ENCODE measurements around the gene TAF4. TPM values are rescaled to one million over a fixed set of nuclear protein-coding genes. Genes with fewer than 3 reads are reported as not detected.

Gene TAF4
- total and polyA plus RNA-seq, 2 of the 13 experiments (the other 11 are each of a cell fraction or from before 2014, with no cell fraction given) = 5.9 to 12.0 TPM

GRCh38 chr20:61976644-61977418 is 88.8 kb downstream of the TAF4 start:
- Histone ChIP-seq H3K4me1 (ENCODE audit: insufficient read depth, low read length) (0 out of 2 replicates have a peak, but pooled peaks cover 6% of the 10 kb centered on the region), H3K27me3 (ENCODE audit: control insufficient read depth in 1 of 2, insufficient read depth in 2 of 2, low read length in 2 of 2) (no peaks in the 10 kb centered on the region), H3K4me2 (ENCODE audit: low read depth, low read length) (no peak overlapping the region), H3K36me3 (replicated peaks in 1 of 2; ENCODE audit: control insufficient read depth in 1 of 2, insufficient read depth in 2 of 2, low read length in 2 of 2) (peaks cover 36 to 56% of the 10 kb centered on the region in 2 experiments), H3K9ac (ENCODE audit: insufficient read depth, low read depth, low read length) (no peak overlapping the region), H3K4me3 (replicated peaks in 1 of 3; ENCODE audit: insufficient read depth in 1 of 3, low read depth in 2 of 3, low read length in 3 of 3) (no peak overlapping the region), H3K9me3 (ENCODE audit: low read length) (no peaks in the 10 kb centered on the region), H4K20me1 (ENCODE audit: insufficient read depth, low read length) (peaks cover 17% of the 10 kb centered on the region; the same call in 1 of the 2 replicates), H3K79me2 (ENCODE audit: insufficient read depth, low read length) (no peaks in the 10 kb centered on the region), H2AFZ (ENCODE audit: low read length) (no peak overlapping the region), H3K27ac (ENCODE audit: extremely low read length, insufficient read depth, low read length) (no peak overlapping the region)
- intact Hi-C loops (cut with micrococcal nuclease; ENCODE audit: unreplicated experiment) (no loop called here), in situ Hi-C loops (cut with HindIII; ENCODE audit: extremely low pct_ligation_motif_present, low pct_unique_long_range_greater_than_20kb) (no loop called here)
- CTCF ChIA-PET (ENCODE audit: low intra/inter-chr PET ratio, low total read pairs) = no interaction called here
- no TSS peak for BruUV-seq (replicated peaks)
- ATAC-seq = peak; percentile 6
- FAIRE-seq = no peak
- no peak for DNase-seq (ENCODE audit: low spot score)
- POLR2A ChIA-PET = no interaction called here
- TF ChIP-seq, protein P1, sequence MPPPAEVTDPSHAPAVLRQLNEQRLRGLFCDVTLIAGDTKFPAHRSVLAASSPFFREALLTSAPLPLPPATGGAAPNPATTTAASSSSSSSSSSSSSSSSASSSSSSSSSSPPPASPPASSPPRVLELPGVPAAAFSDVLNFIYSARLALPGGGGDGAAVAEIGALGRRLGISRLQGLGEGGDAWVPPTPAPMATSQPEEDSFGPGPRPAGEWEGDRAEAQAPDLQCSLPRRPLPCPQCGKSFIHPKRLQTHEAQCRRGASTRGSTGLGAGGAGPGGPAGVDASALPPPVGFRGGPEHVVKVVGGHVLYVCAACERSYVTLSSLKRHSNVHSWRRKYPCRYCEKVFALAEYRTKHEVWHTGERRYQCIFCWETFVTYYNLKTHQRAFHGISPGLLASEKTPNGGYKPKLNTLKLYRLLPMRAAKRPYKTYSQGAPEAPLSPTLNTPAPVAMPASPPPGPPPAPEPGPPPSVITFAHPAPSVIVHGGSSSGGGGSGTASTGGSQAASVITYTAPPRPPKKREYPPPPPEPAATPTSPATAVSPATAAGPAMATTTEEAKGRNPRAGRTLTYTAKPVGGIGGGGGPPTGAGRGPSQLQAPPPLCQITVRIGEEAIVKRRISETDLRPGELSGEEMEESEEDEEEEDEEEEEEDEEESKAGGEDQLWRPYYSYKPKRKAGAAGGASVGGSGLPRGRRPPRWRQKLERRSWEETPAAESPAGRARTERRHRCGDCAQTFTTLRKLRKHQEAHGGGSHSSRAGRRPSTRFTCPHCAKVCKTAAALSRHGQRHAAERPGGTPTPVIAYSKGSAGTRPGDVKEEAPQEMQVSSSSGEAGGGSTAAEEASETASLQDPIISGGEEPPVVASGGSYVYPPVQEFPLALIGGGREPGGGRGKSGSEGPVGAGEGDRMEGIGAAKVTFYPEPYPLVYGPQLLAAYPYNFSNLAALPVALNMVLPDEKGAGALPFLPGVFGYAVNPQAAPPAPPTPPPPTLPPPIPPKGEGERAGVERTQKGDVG (CRISPR knock-in tag; IDR thresholded peaks at IDR 0.05; ENCODE audit: borderline replicate concordance) = no peak
- 0 out of 2 replicates have a peak, but pooled peaks have one; percentile 26 for TF ChIP-seq GABPA (IDR thresholded peaks at IDR 0.05; ENCODE audit: low read depth, low read length)
- TF ChIP-seq GABPA (CRISPR knock-in tag; IDR thresholded peaks at IDR 0.05; ENCODE audit: low read depth) = no peak
- TF ChIP-seq AGO2 (optimal IDR thresholded peaks at IDR 0.05; ENCODE audit: low read depth, low read length) = peak; percentile 37
- no peak for TF ChIP-seq MLX (CRISPR knock-in tag; IDR thresholded peaks at IDR 0.05)
- no peak for TF ChIP-seq HMG20A (CRISPR knock-in tag; IDR thresholded peaks at IDR 0.05; ENCODE audit: borderline replicate concordance)
- 97% methylated on average over 44 of the region's 45 CpGs for WGBS (ENCODE audit: low lambda C conversion rate)

Data from HepG2 (cell line).